Peyer's patch (tissue), 4 donors: Measurements from ENCODE around the gene LRRN3.

Source experiments
- CTCF ChIP-seq, 6 experiments: fragments of 450-650 bp in 4 of 6; fragments of 200-600 bp in 2 of 6; sonication (generic) in 1 of 6; IDR thresholded peaks; one replicate each; pipeline ENCODE4 v1.5.1; 2017 to 2019; ENCODE audit warnings: antibody characterized with exemption in 6 of 6, mild to moderate bottlenecking in 3 of 6, moderate library complexity in 1 of 6
- POLR2A ChIP-seq, 2 donors: fragments of 450-650 bp; IDR thresholded peaks; one replicate each; pipeline ENCODE4 v1.5.1; 2017; ENCODE audit warnings: antibody characterized with exemption in 2 of 2, mild to moderate bottlenecking in 2 of 2, moderate library complexity in 2 of 2

- TF ChIP-seq CTCF (IDR thresholded peaks at IDR 0.05) = no peak
- no peak for TF ChIP-seq POLR2A (IDR thresholded peaks at IDR 0.05)
Observed at GRCh38 chr7:111074748-111075146, 16.2 kb upstream of the LRRN3 start.
